ENCODE measurements around the gene GJB2.
A peak's percentile ranks its signal among the peaks of the same experiment; 100 is the strongest.

GJB2 gene

GRCh38 chr13:20231839-20232555 is 39.3 kb upstream of the GJB2 start, which contains the start of gene GJB6:
TSS of gene GJB6 (minus strand) at chr13:20232319. CDS start at chr13:20223480, 8,839 bp downstream.
- Histone ChIP-seq H3K18ac (ENCODE audit: low read length) (peak within 1 kb of the TSS; percentile 62), H3K4me2 (ENCODE audit: insufficient read depth, low read length, poor library complexity, severe bottlenecking) (peak within 1 kb of the TSS; percentile 68), H2BK5ac (ENCODE audit: low read length) (no peak within 1 kb of the TSS), H4K91ac (ENCODE audit: low read depth, low read length, poor library complexity) (no peak within 1 kb of the TSS), H3K27ac (replicated peaks; ENCODE audit: low read length) (no peak within 1 kb of the TSS), H2AK5ac (ENCODE audit: low read depth, low read length) (no peak within 1 kb of the TSS), H2BK12ac (ENCODE audit: low read length) (no peak within 1 kb of the TSS), H3K4ac (ENCODE audit: low read length) (no peak within 1 kb of the TSS), H3K4me1 (ENCODE audit: control insufficient read depth in 2 of 2, insufficient read depth in 1 of 2, low read depth in 1 of 2, low read length in 2 of 2) (peaks cover 0 to 7% of the 10 kb centered on the region in 2 donors), H4K8ac (ENCODE audit: low read depth, low read length) (no peak within 1 kb of the TSS), H3K27me3 (ENCODE audit: control insufficient read depth in 3 of 3, insufficient read depth in 3 of 3, low read depth in 1 of 3, low read length in 3 of 3) (peaks cover 16 to 58% (median 35%) of the 10 kb centered on the region in 3 experiments), H3K79me1 (ENCODE audit: low read depth, low read length) (no peaks in the 10 kb centered on the region), H3K14ac (ENCODE audit: low read length) (peak within 1 kb of the TSS; percentile 85), H3K36me3 (replicated peaks in 1 of 2; ENCODE audit: control insufficient read depth in 2 of 2, insufficient read depth in 2 of 2, low read length in 2 of 2) (no peaks in the 10 kb centered on the region), H2BK15ac (ENCODE audit: low read length) (no peak within 1 kb of the TSS), H2AFZ (ENCODE audit: low read length) (peak within 1 kb of the TSS; percentile 56), H3K9me3 (replicated peaks in 1 of 2; ENCODE audit: control insufficient read depth in 2 of 2, insufficient read depth in 1 of 2, low read depth in 1 of 2, low read length in 2 of 2) (no peaks in the 10 kb centered on the region), H3K9ac (ENCODE audit: low read depth, low read length, poor library complexity) (peak within 1 kb of the TSS; percentile 66), H2BK120ac (ENCODE audit: low read depth, low read length) (no peak within 1 kb of the TSS), H3K23ac (ENCODE audit: low read depth, low read length, poor library complexity) (no peak within 1 kb of the TSS), H3K4me3 (ENCODE audit: low read length in 2 of 2) (peak within 1 kb of the TSS in 1 of 2 donors; percentile 68)
- WGBS, 2 donors (ENCODE audit: extremely low coverage in 2 of 2, insufficient read length in 2 of 2, insufficient replicate concordance in 1 of 2), result no CpG with 5 or more reads among the region's 85 CpGs
- peak; percentile 17 for DNase-seq (ENCODE audit: low spot score)

- no peak for DNase-seq (ENCODE audit: low spot score)
- Histone ChIP-seq H3K4me1 (ENCODE audit: control insufficient read depth in 2 of 2, insufficient read depth in 1 of 2, low read depth in 1 of 2, low read length in 2 of 2) (peaks cover 0 to 7% of the 10 kb centered on the region in 2 donors), H3K9me3 (replicated peaks in 1 of 2; ENCODE audit: control insufficient read depth in 2 of 2, insufficient read depth in 1 of 2, low read depth in 1 of 2, low read length in 2 of 2) (no peaks in the 10 kb centered on the region), H2BK12ac (ENCODE audit: low read length) (no peak overlapping the region), H3K79me1 (ENCODE audit: low read depth, low read length) (no peaks in the 10 kb centered on the region), H3K18ac (ENCODE audit: low read length) (no peak overlapping the region), H3K14ac (ENCODE audit: low read length) (no peak overlapping the region), H3K9ac (ENCODE audit: low read depth, low read length, poor library complexity) (peak overlapping the region; percentile 66), H3K4me3 (ENCODE audit: low read length in 2 of 2) (peak overlapping the region in 1 of 2 donors; percentile 3), H2AFZ (ENCODE audit: low read length) (peak overlapping the region; percentile 56), H3K27ac (replicated peaks; ENCODE audit: low read length) (no peak overlapping the region), H4K8ac (ENCODE audit: low read depth, low read length) (no peak overlapping the region), H3K36me3 (replicated peaks in 1 of 2; ENCODE audit: control insufficient read depth in 2 of 2, insufficient read depth in 2 of 2, low read length in 2 of 2) (no peaks in the 10 kb centered on the region), H3K4me2 (ENCODE audit: insufficient read depth, low read length, poor library complexity, severe bottlenecking) (peak overlapping the region; percentile 68), H3K23ac (ENCODE audit: low read depth, low read length, poor library complexity) (no peak overlapping the region), H3K4ac (ENCODE audit: low read length) (no peak overlapping the region), H2BK120ac (ENCODE audit: low read depth, low read length) (no peak overlapping the region), H3K27me3 (ENCODE audit: control insufficient read depth in 3 of 3, insufficient read depth in 3 of 3, low read depth in 1 of 3, low read length in 3 of 3) (peaks cover 16 to 66% (median 35%) of the 10 kb centered on the region in 3 experiments), H2BK15ac (ENCODE audit: low read length) (no peak overlapping the region), H2BK5ac (ENCODE audit: low read length) (no peak overlapping the region), H4K91ac (ENCODE audit: low read depth, low read length, poor library complexity) (no peak overlapping the region), H2AK5ac (ENCODE audit: low read depth, low read length) (no peak overlapping the region)
- no CpG with 5 or more reads among the region's 30 CpGs for WGBS, 2 donors (ENCODE audit: extremely low coverage in 2 of 2, insufficient read length in 2 of 2, insufficient replicate concordance in 1 of 2)
These were observed 38.4 kb upstream of the GJB2 start for GRCh38 chr13:20230913-20231838.

- H3K9me3 ChIP-seq (replicated peaks in 1 of 2; ENCODE audit: control insufficient read depth in 2 of 2, insufficient read depth in 1 of 2, low read depth in 1 of 2, low read length in 2 of 2), result no peaks in the 10 kb centered on the region
- no peak overlapping the region for H2BK12ac ChIP-seq (ENCODE audit: low read length)
- H3K9ac ChIP-seq (ENCODE audit: low read depth, low read length, poor library complexity), result no peak overlapping the region
- H3K4me3 ChIP-seq (ENCODE audit: low read length in 2 of 2), result no peak overlapping the region
- no peak overlapping the region for H2AK5ac ChIP-seq (ENCODE audit: low read depth, low read length)
- H3K18ac ChIP-seq (ENCODE audit: low read length), result no peak overlapping the region
- DNase-seq (ENCODE audit: low spot score), result no peak
- no peak overlapping the region for H3K4ac ChIP-seq (ENCODE audit: low read length)
- no peaks in the 10 kb centered on the region for H3K36me3 ChIP-seq (replicated peaks in 1 of 2; ENCODE audit: control insufficient read depth in 2 of 2, insufficient read depth in 2 of 2, low read length in 2 of 2)
- no peak overlapping the region for H4K8ac ChIP-seq (ENCODE audit: low read depth, low read length)
- no CpG with 5 or more reads among the region's 6 CpGs for WGBS, 2 donors (ENCODE audit: extremely low coverage in 2 of 2, insufficient read length in 2 of 2, insufficient replicate concordance in 1 of 2)
- no peak overlapping the region for H2BK15ac ChIP-seq (ENCODE audit: low read length)
- H3K4me2 ChIP-seq (ENCODE audit: insufficient read depth, low read length, poor library complexity, severe bottlenecking), result no peak overlapping the region
- H3K23ac ChIP-seq (ENCODE audit: low read depth, low read length, poor library complexity), result no peak overlapping the region
- H3K79me1 ChIP-seq (ENCODE audit: low read depth, low read length), result no peaks in the 10 kb centered on the region
- no peak overlapping the region for H3K27ac ChIP-seq (replicated peaks; ENCODE audit: low read length)
- peaks cover 0 to 7% of the 10 kb centered on the region in 2 donors for H3K4me1 ChIP-seq (ENCODE audit: control insufficient read depth in 2 of 2, insufficient read depth in 1 of 2, low read depth in 1 of 2, low read length in 2 of 2)
- no peak overlapping the region for H2BK5ac ChIP-seq (ENCODE audit: low read length)
- H4K91ac ChIP-seq (ENCODE audit: low read depth, low read length, poor library complexity), result no peak overlapping the region
- H3K14ac ChIP-seq (ENCODE audit: low read length), result no peak overlapping the region
- no peak overlapping the region for H2AFZ ChIP-seq (ENCODE audit: low read length)
- peaks cover 13 to 60% (median 28%) of the 10 kb centered on the region in 3 experiments for H3K27me3 ChIP-seq (ENCODE audit: control insufficient read depth in 3 of 3, insufficient read depth in 3 of 3, low read depth in 1 of 3, low read length in 3 of 3)
- H2BK120ac ChIP-seq (ENCODE audit: low read depth, low read length), result no peak overlapping the region
These were observed 35.0 kb upstream of the GJB2 start for GRCh38 chr13:20227730-20228129.

- no peak for DNase-seq (ENCODE audit: low spot score)
- no peak overlapping the region for H3K4me2 ChIP-seq (ENCODE audit: insufficient read depth, low read length, poor library complexity, severe bottlenecking)
- WGBS, 2 donors (ENCODE audit: extremely low coverage in 2 of 2, insufficient read length in 2 of 2, insufficient replicate concordance in 1 of 2), result no CpG with 5 or more reads among the region's 8 CpGs
- no peaks in the 10 kb centered on the region for H3K9me3 ChIP-seq (replicated peaks in 1 of 2; ENCODE audit: control insufficient read depth in 2 of 2, insufficient read depth in 1 of 2, low read depth in 1 of 2, low read length in 2 of 2)
- H3K4ac ChIP-seq (ENCODE audit: low read length), result no peak overlapping the region
- H3K18ac ChIP-seq (ENCODE audit: low read length), result no peak overlapping the region
- H3K79me1 ChIP-seq (ENCODE audit: low read depth, low read length), result no peaks in the 10 kb centered on the region
- H3K9ac ChIP-seq (ENCODE audit: low read depth, low read length, poor library complexity), result no peak overlapping the region
- H3K14ac ChIP-seq (ENCODE audit: low read length), result no peak overlapping the region
- no peak overlapping the region for H2AK5ac ChIP-seq (ENCODE audit: low read depth, low read length)
- H3K4me3 ChIP-seq (ENCODE audit: low read length in 2 of 2), result no peak overlapping the region
- H3K36me3 ChIP-seq (replicated peaks in 1 of 2; ENCODE audit: control insufficient read depth in 2 of 2, insufficient read depth in 2 of 2, low read length in 2 of 2), result no peaks in the 10 kb centered on the region
- H3K27ac ChIP-seq (replicated peaks; ENCODE audit: low read length), result no peak overlapping the region
- H2AFZ ChIP-seq (ENCODE audit: low read length), result no peak overlapping the region
- H3K23ac ChIP-seq (ENCODE audit: low read depth, low read length, poor library complexity), result no peak overlapping the region
- no peak overlapping the region for H2BK12ac ChIP-seq (ENCODE audit: low read length)
- no peak overlapping the region for H2BK15ac ChIP-seq (ENCODE audit: low read length)
- H2BK120ac ChIP-seq (ENCODE audit: low read depth, low read length), result no peak overlapping the region
- H3K4me1 ChIP-seq (ENCODE audit: control insufficient read depth in 2 of 2, insufficient read depth in 1 of 2, low read depth in 1 of 2, low read length in 2 of 2), result peaks cover 0 to 6% of the 10 kb centered on the region in 2 donors
- H4K8ac ChIP-seq (ENCODE audit: low read depth, low read length), result no peak overlapping the region
- peaks cover 9 to 55% (median 23%) of the 10 kb centered on the region in 3 experiments for H3K27me3 ChIP-seq (ENCODE audit: control insufficient read depth in 3 of 3, insufficient read depth in 3 of 3, low read depth in 1 of 3, low read length in 3 of 3)
- H2BK5ac ChIP-seq (ENCODE audit: low read length), result no peak overlapping the region
- no peak overlapping the region for H4K91ac ChIP-seq (ENCODE audit: low read depth, low read length, poor library complexity)
These were observed 34.5 kb upstream of the GJB2 start for GRCh38 chr13:20227288-20227687.
